Lung (tissue), 12 donors: ENCODE data around the gene DZANK1. TPM values are rescaled to one million over a fixed set of nuclear protein-coding genes. Genes with fewer than 3 reads are reported as not detected.
"Not testable (repeated sequence)": the region's sequence is repeated elsewhere in the genome, so short reads cannot be mapped to it uniquely, and the experiment has no call there.

Experiments
- ATAC-seq: fragments of 200-7000 bp; cut with Tn5 transposase; one replicate; pipeline ENCODE4 v1.9.1; 2020; ENCODE audit warnings: moderate number of reproducible peaks; ENCODE audit not compliant: insufficient read depth, low FRiP score
- DNase-seq, 3 donors: peaks; one replicate each; pipeline ENCODE4 v3.0.0-alpha.2; 2013 to 2017
- H3K27ac ChIP-seq, 2 donors: one replicate each; pipeline ENCODE4 v1.5.1; 2013; ENCODE audit warnings: mild to moderate bottlenecking in 2 of 2, moderate library complexity in 2 of 2, control low read depth in 1 of 2, inconsistent platforms in 1 of 2, low read depth in 1 of 2, low read length in 1 of 2
- H3K27me3 ChIP-seq, 3 donors: one replicate each; pipeline ENCODE4 v1.5.1; 2013; ENCODE audit warnings: low read length in 2 of 3; ENCODE audit not compliant: control insufficient read depth in 3 of 3, insufficient read depth in 3 of 3
- H3K36me3 ChIP-seq, 4 donors: one replicate each; pipeline ENCODE4 v1.5.1; 2013; ENCODE audit warnings: low read length in 4 of 4, mild to moderate bottlenecking in 1 of 4, moderate library complexity in 1 of 4; ENCODE audit not compliant: control insufficient read depth in 4 of 4, insufficient read depth in 4 of 4
- H3K4me1 ChIP-seq, 5 donors: one replicate each; pipeline ENCODE4 v1.5.1; 2013; ENCODE audit warnings: low read length in 5 of 5, mild to moderate bottlenecking in 2 of 5, moderate library complexity in 1 of 5; ENCODE audit not compliant: control insufficient read depth in 5 of 5, insufficient read depth in 5 of 5
- H3K4me3 ChIP-seq: one replicate; pipeline ENCODE4 v1.5.1; 2013; ENCODE audit warnings: mild to moderate bottlenecking, control low read depth, moderate library complexity
- H3K9ac ChIP-seq, 2 donors: one replicate each; pipeline ENCODE4 v1.5.1; 2013; ENCODE audit warnings: low read length in 2 of 2, control low read depth in 1 of 2; ENCODE audit not compliant: insufficient read depth in 1 of 2
- H3K9me3 ChIP-seq, 4 donors: one replicate each; pipeline ENCODE4 v1.5.1; 2013; ENCODE audit warnings: low read length in 3 of 4, mild to moderate bottlenecking in 1 of 4, moderate library complexity in 1 of 4; ENCODE audit not compliant: control insufficient read depth in 4 of 4, insufficient read depth in 3 of 4
- CTCF ChIP-seq: IDR thresholded peaks from 2 replicates; pipeline ENCODE4 v1.5.1; 2012; ENCODE audit warnings: mild to moderate bottlenecking; ENCODE audit errors: control extremely low read depth, extremely low read depth
- WGBS, 2 donors: extraction: QIAGEN DNeasy Blood & Tissue Kit; methylation state at CpG; one replicate each; pipeline ENCODE4 v1.1.7; 2013; 5-methylcytosine and 5-hydroxymethylcytosine counted together
- polyA plus RNA-seq, 2 donors: library from polyadenylated mRNA; stranded (reverse); fragments of 200-250 nt; gene quantifications; one replicate each; pipeline ENCODE4 v1.2.1, GENCODE V29; 2013
- total RNA-seq, 2 donors: library from RNA; depleted of rRNA in 1 of 2; stranded (reverse); fragments of >200 nt in 1 of 2; gene quantifications; one replicate each; pipeline ENCODE4 v1.2.1, GENCODE V29; 2014 to 2021
- donor health status: control.
- donor health status: control.
- donor health status: Bipolar disorder and iron deficiency.
- donor health status: healthy.
- donor health status: DM: yes; HTN: yes; CAD: no.

Gene DZANK1
- total and polyA plus RNA-seq, 4 donors: 1.8 to 7.6 (median 4.7) TPM

GRCh38 chr20:18404172-18404571 is 62.7 kb downstream of the DZANK1 start:
- Histone ChIP-seq H3K9ac (no peak overlapping the region), H3K9me3 (peaks cover 0 to 6% (median 2%) of the 10 kb centered on the region in 4 donors), H3K27ac (no peak overlapping the region), H3K36me3 (peaks cover 0 to 4% (median 1%) of the 10 kb centered on the region in 4 donors), H3K4me3 (no peak overlapping the region), H3K4me1 (no peaks in the 10 kb centered on the region), H3K27me3 (no peaks in the 10 kb centered on the region)
- TF ChIP-seq CTCF: no peak
- 62 to 83% methylated on average over 2 of the region's 2 CpGs for WGBS, 2 donors
- DNase-seq (no peak), ATAC-seq (no peak)

- H3K27ac ChIP-seq: no peak overlapping the region
- H3K9me3 ChIP-seq: peaks cover 0 to 6% (median 2%) of the 10 kb centered on the region in 4 donors
- no peak overlapping the region for H3K4me3 ChIP-seq
- no peaks in the 10 kb centered on the region for H3K4me1 ChIP-seq
- DNase-seq (no peak), ATAC-seq (no peak)
- H3K36me3 ChIP-seq: peaks cover 0 to 4% (median 1%) of the 10 kb centered on the region in 4 donors
- TF ChIP-seq CTCF: no peak
- H3K27me3 ChIP-seq: no peaks in the 10 kb centered on the region
- H3K9ac ChIP-seq: no peak overlapping the region
These were observed 63.6 kb downstream of the DZANK1 start for GRCh38 chr20:18403269-18403668.

GRCh38 chr20:18401305-18401704 is 65.5 kb downstream of the DZANK1 start:
- Histone ChIP-seq H3K9me3 (peaks cover 0 to 6% (median 2%) of the 10 kb centered on the region in 4 donors), H3K4me3 (no peak overlapping the region), H3K9ac (no peak overlapping the region), H3K27ac (no peak overlapping the region), H3K36me3 (peaks cover 0 to 4% (median 1%) of the 10 kb centered on the region in 4 donors), H3K27me3 (no peaks in the 10 kb centered on the region), H3K4me1 (peaks cover 0 to 7% (median 2%) of the 10 kb centered on the region in 5 donors)
- 89 to 92% methylated on average over 3 of the region's 3 CpGs for WGBS, 2 donors
- TF ChIP-seq CTCF: no peak
- no peak for ATAC-seq
- no peak for DNase-seq

- ATAC-seq (no peak), DNase-seq (no peak)
- H3K9ac ChIP-seq: no peak overlapping the region
- peaks cover 0 to 6% (median 2%) of the 10 kb centered on the region in 4 donors for H3K9me3 ChIP-seq
- no peak overlapping the region for H3K27ac ChIP-seq
- peaks cover 0 to 4% (median 2%) of the 10 kb centered on the region in 4 donors for H3K36me3 ChIP-seq
- 94 to 98% methylated on average over 2 of the region's 2 CpGs for WGBS, 2 donors
- peaks cover 0 to 7% (median 2%) of the 10 kb centered on the region in 5 donors for H3K4me1 ChIP-seq
- no peak for TF ChIP-seq CTCF
- H3K4me3 ChIP-seq: no peak overlapping the region
- no peaks in the 10 kb centered on the region for H3K27me3 ChIP-seq
These were observed 66.4 kb downstream of the DZANK1 start for GRCh38 chr20:18400460-18400859.

GRCh38 chr20:18398713-18399112 is 68.1 kb downstream of the DZANK1 start:
- not testable (repeated sequence) for H3K9me3 ChIP-seq, H3K36me3 ChIP-seq, H3K4me3 ChIP-seq, H3K27ac ChIP-seq, H3K9ac ChIP-seq, ATAC-seq, DNase-seq, H3K27me3 ChIP-seq, H3K4me1 ChIP-seq
- 96 to 97% methylated on average over 8 of the region's 8 CpGs for WGBS, 2 donors
